IPS-18a (cell line): ENCODE results near the gene TRIM25.

ENCODE experiments used
- H3K27ac ChIP-seq: one replicate; pipeline ENCODE4 v1.5.1; 2013; ENCODE audit warnings: low read length
- H3K27me3 ChIP-seq: one replicate; pipeline ENCODE4 v1.6.1; 2013; ENCODE audit warnings: mild to moderate bottlenecking, low read length; ENCODE audit not compliant: control insufficient read depth, insufficient read depth
- H3K36me3 ChIP-seq: one replicate; pipeline ENCODE4 v1.6.1; 2013; ENCODE audit warnings: low read depth, low read length; ENCODE audit not compliant: control insufficient read depth
- H3K4me1 ChIP-seq: one replicate; pipeline ENCODE4 v1.6.1; 2013; ENCODE audit warnings: low read depth, low read length; ENCODE audit not compliant: control insufficient read depth
- H3K4me3 ChIP-seq: one replicate; pipeline ENCODE4 v1.5.1; 2013; ENCODE audit warnings: low read length
- H3K9ac ChIP-seq: one replicate; pipeline ENCODE4 v1.6.1; 2013; ENCODE audit warnings: mild to moderate bottlenecking, low read length, moderate library complexity
- H3K9me3 ChIP-seq: one replicate; pipeline ENCODE4 v1.6.1; 2013; ENCODE audit warnings: low read depth, low read length; ENCODE audit not compliant: control insufficient read depth

The TRIM25 gene

DNA sequence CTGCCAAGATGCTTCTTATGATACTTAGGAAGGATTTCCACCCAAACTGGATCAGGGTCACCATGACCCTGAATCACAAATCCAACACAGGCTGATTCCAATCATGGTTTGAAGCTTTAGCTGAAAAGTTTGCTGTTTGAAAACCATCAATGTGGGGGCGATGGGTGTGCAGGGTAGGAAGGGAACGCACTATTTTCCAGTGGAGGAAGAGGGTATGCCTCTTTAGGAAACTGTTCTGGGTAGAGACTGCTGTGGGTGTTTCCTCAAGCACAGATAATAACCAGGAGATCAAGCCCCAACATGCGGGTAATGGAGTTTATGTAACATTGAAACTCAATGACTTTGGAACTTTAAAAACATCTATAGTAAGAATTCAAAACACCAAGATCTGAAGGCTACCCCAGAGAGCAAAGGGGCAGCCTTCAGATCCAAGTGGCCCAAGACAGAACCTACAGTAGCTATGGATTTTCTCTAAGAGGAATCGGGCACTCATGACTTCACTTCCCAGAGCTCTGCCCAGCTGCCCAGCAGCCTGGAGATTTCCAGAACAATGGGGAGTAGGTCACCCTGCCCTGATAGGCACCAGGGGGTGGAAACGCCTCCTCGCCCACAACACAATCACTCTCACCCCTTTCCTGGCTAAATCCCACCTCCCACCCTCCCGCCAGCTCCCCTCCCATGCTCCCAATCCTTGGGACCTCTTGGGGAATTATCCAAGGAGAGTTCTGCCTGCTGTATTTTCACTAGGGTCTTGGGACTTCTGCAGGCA is 22.8 kb downstream of the TRIM25 start:
- H3K4me1 ChIP-seq = peaks cover 5% of the 10 kb centered on the region
- peaks cover 10% of the 10 kb centered on the region for H3K9me3 ChIP-seq
- H3K27ac ChIP-seq = no peak overlapping the region
- peaks cover 12% of the 10 kb centered on the region for H3K36me3 ChIP-seq
- H3K27me3 ChIP-seq = no peaks in the 10 kb centered on the region
- no peak overlapping the region for H3K9ac ChIP-seq
- H3K4me3 ChIP-seq = no peak overlapping the region

DNA sequence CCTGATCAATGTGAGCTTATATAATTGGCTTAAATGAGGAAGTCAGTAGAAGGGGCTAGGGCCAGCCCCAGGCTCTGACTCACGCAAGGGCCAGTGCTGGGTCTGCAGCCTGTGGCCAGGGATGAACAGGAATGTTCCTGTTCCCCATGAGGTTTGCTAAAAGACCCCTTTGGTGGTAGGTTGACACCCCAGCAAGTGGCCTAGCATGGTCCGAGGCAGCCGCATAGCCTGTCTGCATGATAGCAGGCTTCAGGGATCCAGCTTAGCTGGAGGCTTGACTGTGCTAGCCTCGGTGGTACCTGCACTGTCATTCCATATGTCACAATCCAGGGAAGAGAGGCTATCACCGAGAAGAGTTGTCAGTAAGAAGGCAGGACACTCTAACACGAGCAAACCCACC is 23.5 kb downstream of the TRIM25 start:
- Histone ChIP-seq H3K36me3 (peaks cover 12% of the 10 kb centered on the region), H3K9me3 (peaks cover 10% of the 10 kb centered on the region), H3K9ac (no peak overlapping the region), H3K27ac (no peak overlapping the region), H3K4me3 (no peak overlapping the region), H3K27me3 (no peaks in the 10 kb centered on the region), H3K4me1 (no peaks in the 10 kb centered on the region)

DNA sequence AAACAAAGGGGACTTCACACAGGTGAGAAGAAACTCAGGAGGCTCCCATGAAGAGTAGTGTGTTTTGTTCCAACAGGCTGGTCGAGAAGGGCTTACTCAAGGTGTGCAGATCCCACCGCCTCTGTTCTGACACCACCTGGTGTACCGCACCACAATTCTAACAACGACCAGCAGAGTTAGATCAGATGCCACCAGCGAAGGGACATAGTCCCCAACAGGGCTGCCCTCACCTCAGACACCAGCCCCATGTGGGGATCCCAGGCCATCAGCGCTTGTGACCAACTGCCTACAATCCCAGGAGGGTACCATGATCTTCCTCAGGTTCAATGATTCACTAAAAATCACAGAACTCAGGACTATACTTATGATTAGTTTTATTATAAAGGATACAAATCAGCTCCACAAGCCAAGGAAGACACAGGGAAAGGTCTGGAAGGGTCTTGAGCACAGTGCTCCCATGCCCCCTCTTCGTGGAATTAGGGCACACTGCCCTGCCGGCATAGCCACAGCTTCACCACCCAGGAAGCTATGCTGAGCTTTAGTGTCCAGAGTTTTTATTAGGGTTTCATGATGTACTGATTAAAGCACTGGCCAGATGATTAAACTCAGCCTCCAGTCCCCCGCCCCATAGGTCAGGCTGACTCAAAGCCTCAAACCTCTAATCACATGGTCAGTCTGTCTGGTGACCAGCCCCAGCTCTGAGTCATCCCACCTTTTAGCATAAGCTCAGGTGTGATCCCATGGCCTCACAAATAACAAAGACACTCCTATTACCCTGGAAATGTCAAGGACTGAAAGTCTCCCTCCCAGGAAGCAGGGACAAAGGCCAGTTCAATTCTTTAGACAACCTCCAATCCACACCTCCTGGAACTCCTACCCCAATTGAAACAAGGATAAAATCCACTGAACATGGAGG is 26.0 kb downstream of the TRIM25 start:
- Histone ChIP-seq H3K27ac (no peak overlapping the region), H3K36me3 (no peaks in the 10 kb centered on the region), H3K4me3 (no peak overlapping the region), H3K9ac (no peak overlapping the region), H3K27me3 (no peaks in the 10 kb centered on the region), H3K4me1 (no peaks in the 10 kb centered on the region), H3K9me3 (peaks cover 10% of the 10 kb centered on the region)

DNA sequence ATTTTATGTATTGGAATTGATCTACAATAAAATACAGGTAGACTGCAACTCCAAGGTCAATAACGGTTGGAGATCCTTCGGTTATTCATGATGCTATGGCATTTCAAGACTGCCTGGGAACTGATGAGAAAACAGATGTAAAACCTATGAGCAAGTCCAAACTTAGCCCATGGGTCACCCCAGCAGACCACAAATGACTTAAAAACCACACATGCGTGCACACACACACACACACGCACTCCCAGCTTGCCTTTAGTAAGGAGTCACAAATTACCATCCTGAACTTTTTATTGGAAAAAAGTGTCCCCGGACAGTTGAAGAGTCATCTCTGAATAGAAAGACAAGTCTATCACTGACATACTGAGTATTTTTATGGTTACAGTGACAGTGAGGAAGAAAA is 26.7 kb downstream of the TRIM25 start:
- no peaks in the 10 kb centered on the region for H3K36me3 ChIP-seq
- H3K27ac ChIP-seq = no peak overlapping the region
- peaks cover 10% of the 10 kb centered on the region for H3K9me3 ChIP-seq
- no peaks in the 10 kb centered on the region for H3K4me1 ChIP-seq
- H3K4me3 ChIP-seq = no peak overlapping the region
- no peaks in the 10 kb centered on the region for H3K27me3 ChIP-seq
- no peak overlapping the region for H3K9ac ChIP-seq

DNA sequence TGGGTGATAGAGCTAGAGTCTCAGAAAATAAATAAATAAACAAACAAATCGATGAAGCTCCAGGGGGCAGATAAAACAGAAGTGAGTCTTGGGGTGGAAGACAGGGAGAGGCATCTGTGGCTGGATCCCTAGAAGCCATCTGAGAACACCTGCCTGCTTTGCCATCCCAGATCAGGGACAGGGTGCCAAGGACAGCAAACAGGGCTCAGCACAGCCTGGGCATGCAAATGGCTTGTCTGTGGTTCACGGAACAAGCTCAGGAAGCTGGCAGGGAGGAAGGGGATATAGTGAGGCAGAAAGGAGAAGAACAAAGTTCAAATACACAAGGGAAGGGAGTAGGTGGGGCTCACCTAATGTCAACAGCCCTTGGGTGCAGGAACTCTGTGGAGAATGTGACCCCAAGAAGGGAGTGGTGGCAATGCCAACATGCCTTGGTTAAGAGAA is 27.5 kb downstream of the TRIM25 start:
- Histone ChIP-seq H3K27me3 (no peaks in the 10 kb centered on the region), H3K9me3 (peaks cover 10% of the 10 kb centered on the region), H3K9ac (no peak overlapping the region), H3K36me3 (no peaks in the 10 kb centered on the region), H3K4me1 (no peaks in the 10 kb centered on the region), H3K27ac (no peak overlapping the region), H3K4me3 (no peak overlapping the region)

DNA sequence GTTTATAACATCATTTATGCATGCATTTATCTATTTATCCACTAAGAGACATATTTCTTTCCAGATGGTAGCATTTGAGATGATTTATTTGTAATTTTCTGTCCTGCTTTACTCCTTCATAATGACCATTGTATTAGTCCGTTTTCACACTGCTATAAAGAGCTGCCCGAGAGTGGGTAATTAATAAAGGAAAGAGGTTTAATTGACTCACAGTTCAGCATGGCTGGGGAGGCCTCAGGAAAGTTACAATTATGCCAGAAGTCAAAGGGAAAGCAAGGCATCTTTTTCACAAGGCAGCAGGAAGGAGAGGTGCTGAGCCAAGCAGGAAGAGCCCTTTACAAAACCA is 28.6 kb downstream of the TRIM25 start:
- no peaks in the 10 kb centered on the region for H3K27me3 ChIP-seq
- H3K4me1 ChIP-seq = no peaks in the 10 kb centered on the region
- H3K9me3 ChIP-seq = peaks cover 10% of the 10 kb centered on the region
- no peak overlapping the region for H3K9ac ChIP-seq
- H3K4me3 ChIP-seq = no peak overlapping the region
- no peak overlapping the region for H3K27ac ChIP-seq
- H3K36me3 ChIP-seq = no peaks in the 10 kb centered on the region

DNA sequence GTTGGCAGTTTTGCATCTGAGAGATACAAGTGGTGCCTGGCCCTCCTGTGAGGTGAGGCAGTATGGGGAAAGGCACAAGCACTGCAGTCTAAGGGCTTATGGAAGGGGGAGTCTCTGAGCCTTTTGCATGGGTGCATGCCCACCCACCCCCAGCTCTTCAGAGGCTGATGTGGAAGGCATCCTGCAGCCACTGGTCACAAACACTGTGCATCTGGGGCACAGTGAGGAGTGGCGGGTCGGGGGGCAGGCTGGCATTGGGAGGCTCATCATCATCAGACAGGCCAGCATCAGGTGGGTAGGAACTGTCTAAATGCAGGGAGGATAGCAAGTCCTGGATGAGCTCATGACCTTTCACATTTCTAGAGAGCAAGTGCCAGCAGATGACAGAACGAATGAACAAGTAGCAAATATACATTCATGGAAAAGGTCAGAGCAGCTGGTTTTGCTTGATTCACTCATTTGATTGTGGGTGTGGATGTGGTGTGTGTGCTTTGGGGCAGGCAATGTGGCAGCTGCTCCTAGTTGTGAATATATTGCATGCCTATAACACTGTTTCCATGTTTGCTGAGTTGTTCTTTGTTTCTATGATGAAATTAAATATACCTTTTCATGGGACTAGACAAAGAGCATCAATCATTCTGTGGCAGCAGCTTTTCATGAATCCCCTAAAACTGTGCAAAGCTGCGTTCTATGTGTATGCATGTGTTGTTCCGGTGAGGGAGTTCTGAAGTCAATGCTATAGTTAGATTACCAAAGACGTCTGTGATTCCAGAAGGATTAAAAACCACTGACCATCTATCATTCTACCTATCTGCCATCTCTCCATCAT is 29.2 kb downstream of the TRIM25 start:
- no peaks in the 10 kb centered on the region for H3K4me1 ChIP-seq

DNA sequence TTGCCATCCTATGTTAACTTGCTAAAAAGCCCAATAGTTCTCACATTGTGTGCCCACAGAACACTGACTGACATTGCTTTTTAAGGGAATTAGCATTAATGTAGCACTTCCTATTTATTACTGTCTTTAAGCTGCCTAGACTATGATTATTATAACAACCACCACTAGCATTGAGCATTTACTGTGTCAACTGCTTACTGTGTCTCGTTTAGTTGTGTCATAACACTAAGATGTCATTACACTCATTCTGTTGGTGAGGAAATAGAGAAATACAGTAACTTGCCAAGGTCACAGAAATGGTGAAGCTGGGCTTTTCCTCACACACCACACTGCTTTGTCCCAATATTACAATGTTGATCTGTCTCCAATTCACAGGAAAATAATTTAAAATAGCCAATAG is 30.2 kb downstream of the TRIM25 start:
- no peak overlapping the region for H3K4me3 ChIP-seq

More for the DNA sequence above, 29.2 kb downstream of the TRIM25 start:
- Histone ChIP-seq H3K27me3 (no peaks in the 10 kb centered on the region), H3K36me3 (no peaks in the 10 kb centered on the region), H3K9me3 (peaks cover 10% of the 10 kb centered on the region), H3K9ac (no peak overlapping the region), H3K27ac (no peak overlapping the region), H3K4me3 (no peak overlapping the region)

DNA sequence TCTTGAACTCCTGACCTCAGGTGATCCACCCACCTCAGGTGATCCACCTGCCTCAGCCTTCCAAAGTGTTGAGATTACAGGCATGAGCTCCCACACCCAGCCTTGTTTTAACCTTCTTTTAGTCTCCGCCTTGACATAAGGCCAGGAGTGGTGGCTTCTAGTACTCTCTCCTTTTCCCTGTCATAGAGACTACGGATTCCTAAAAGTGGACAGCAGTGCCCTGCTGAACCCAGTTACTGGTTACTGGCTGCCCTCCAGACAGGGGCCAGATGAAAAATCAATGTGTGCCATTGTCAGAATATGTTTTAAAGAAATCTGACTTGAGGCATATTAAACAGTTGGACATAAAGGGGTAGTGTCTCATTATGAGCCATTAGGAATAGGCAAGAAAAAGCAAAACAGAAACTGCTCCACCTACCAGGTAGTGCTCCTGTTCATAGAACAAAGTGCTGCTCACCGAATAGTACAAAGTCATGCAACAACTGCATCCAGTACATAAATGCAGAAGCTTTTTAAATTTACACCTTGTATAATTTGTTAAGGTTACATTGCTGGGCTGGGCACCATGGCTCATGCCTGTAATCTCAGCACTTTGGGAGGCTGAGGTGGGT is 32.1 kb downstream of the TRIM25 start:
- H3K9ac ChIP-seq = no peak overlapping the region
- H3K9me3 ChIP-seq = no peaks in the 10 kb centered on the region
- no peaks in the 10 kb centered on the region for H3K4me1 ChIP-seq
- H3K27me3 ChIP-seq = no peaks in the 10 kb centered on the region
- no peak overlapping the region for H3K27ac ChIP-seq
- no peak overlapping the region for H3K4me3 ChIP-seq
- no peaks in the 10 kb centered on the region for H3K36me3 ChIP-seq

More for the DNA sequence above, 30.2 kb downstream of the TRIM25 start:
- Histone ChIP-seq H3K36me3 (no peaks in the 10 kb centered on the region), H3K4me1 (no peaks in the 10 kb centered on the region), H3K27ac (no peak overlapping the region), H3K9ac (no peak overlapping the region), H3K9me3 (peaks cover 10% of the 10 kb centered on the region), H3K27me3 (no peaks in the 10 kb centered on the region)

DNA sequence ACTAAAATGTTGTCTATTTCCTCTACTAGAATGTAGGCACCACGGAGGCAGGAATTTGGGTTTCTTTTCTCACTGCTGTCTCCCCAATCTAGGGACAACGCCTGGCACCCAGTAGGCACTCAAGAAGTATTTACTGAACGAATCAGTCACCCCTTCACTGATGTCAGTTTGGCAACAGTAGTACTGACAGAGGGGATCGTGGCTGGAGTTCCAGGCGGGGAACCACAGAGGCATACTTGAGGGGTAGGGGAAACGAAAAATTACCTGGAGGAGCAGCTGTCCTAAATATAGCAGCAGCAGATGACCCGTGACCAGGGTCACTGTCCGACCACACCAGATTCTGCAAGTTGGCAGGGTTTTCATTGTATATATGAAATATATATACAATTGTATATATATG is 33.3 kb downstream of the TRIM25 start:
- H3K4me1 ChIP-seq = no peaks in the 10 kb centered on the region
- H3K9me3 ChIP-seq = no peaks in the 10 kb centered on the region
- no peak overlapping the region for H3K27ac ChIP-seq
- H3K9ac ChIP-seq = no peak overlapping the region
- H3K27me3 ChIP-seq = no peaks in the 10 kb centered on the region
- no peaks in the 10 kb centered on the region for H3K36me3 ChIP-seq
- no peak overlapping the region for H3K4me3 ChIP-seq

DNA sequence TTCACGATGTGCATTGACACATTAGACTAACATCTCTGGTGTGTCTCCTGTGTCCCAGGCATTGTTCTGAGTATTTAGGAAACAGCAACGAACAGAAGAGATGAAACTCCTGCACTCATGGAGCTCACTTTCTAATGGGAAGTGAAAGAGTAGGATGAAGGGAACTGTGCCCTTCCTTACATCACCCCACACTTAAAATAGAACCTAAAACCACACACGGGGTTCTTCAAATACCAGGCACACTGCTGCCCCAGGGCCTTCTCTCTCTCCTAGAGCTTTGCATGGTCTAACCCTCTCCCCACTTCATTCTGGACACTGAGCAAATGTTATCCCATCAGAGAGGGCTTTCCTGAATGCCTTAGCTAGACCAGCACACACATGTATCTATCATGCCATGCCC is 33.7 kb downstream of the TRIM25 start:
- no peaks in the 10 kb centered on the region for H3K4me1 ChIP-seq
- H3K36me3 ChIP-seq = no peaks in the 10 kb centered on the region
- no peaks in the 10 kb centered on the region for H3K27me3 ChIP-seq
- H3K27ac ChIP-seq = no peak overlapping the region
- no peak overlapping the region for H3K4me3 ChIP-seq
- no peaks in the 10 kb centered on the region for H3K9me3 ChIP-seq
- no peak overlapping the region for H3K9ac ChIP-seq
